Camera-type eye (tissue), 1 donor: ENCODE data around the gene SOX5. TPM values are rescaled to one million over a fixed set of nuclear protein-coding genes. Genes with fewer than 3 reads are reported as not detected.

Source experiments
- total RNA-seq: library from RNA; depleted of rRNA; stranded (reverse); fragments of >200 nt; gene quantifications from one replicate; pipeline ENCODE4 v1.2.3, GENCODE V29; 2014

SOX5 gene
- 72.7 TPM for total RNA-seq

GRCh38 chr12:23949348-23950209, at the start of gene SOX5:
Gene SOX5 (minus strand): TSS chr12:23949670. CDS start chr12:23949601, 69 bp downstream.

